ENCODE results near the gene PCDH19.

GRCh38 chrX:100376576-100376975, 33.5 kb downstream of the PCDH19 start:
- no peak for TF ChIP-seq CTCF (IDR thresholded peaks at IDR 0.05; ENCODE audit: poor library complexity)
- no peak for TF ChIP-seq EZH2 (IDR thresholded peaks at IDR 0.05; ENCODE audit: borderline replicate concordance)
- no peak for TF ChIP-seq EZH2phosphoT487 (IDR thresholded peaks at IDR 0.05; ENCODE audit: low read depth, severe bottlenecking, unreplicated experiment)
